ENCODE measurements around the gene RELL2.

- TF ChIP-seq ZBTB44 (tag by site-specific recombination; IDR thresholded peaks at IDR 0.05): no peak
- no peak for TF ChIP-seq TSHZ1 (tag by site-specific recombination; IDR thresholded peaks at IDR 0.05; ENCODE audit: borderline replicate concordance)
- TF ChIP-seq CTCF (tag by site-specific recombination; IDR thresholded peaks at IDR 0.05): no peak
- no peak for TF ChIP-seq ZNF274 (IDR thresholded peaks at IDR 0.05; ENCODE audit: low read length)
- TF ChIP-seq ZNF274 (tag by site-specific recombination; IDR thresholded peaks at IDR 0.05; ENCODE audit: borderline replicate concordance): no peak
- no peak for TF ChIP-seq ZNF639 (tag by site-specific recombination; IDR thresholded peaks at IDR 0.05)
- no peak for TF ChIP-seq ZBTB17 (tag by site-specific recombination; IDR thresholded peaks at IDR 0.05)
- no peak for TF ChIP-seq ZNF354C (tag by site-specific recombination; IDR thresholded peaks at IDR 0.05; ENCODE audit: borderline replicate concordance, low read depth)
- TF ChIP-seq TCF7L2 (IDR thresholded peaks at IDR 0.05; ENCODE audit: borderline replicate concordance, low read depth, low read length): no peak
- TF ChIP-seq ZNF704 (tag by site-specific recombination; IDR thresholded peaks at IDR 0.05): no peak
- no peak for TF ChIP-seq ZNF433 (tag by site-specific recombination; IDR thresholded peaks at IDR 0.05; ENCODE audit: low read depth)
- TF ChIP-seq ZBTB7A (tag by site-specific recombination; IDR thresholded peaks at IDR 0.05; ENCODE audit: low read depth): no peak
Observed at GRCh38 chr5:141611289-141611688, 25.5 kb upstream of the RELL2 start.

All from HEK293 (cell line).